HCT116 (cell line): ENCODE measurements around the gene KCNH5. TPM values are rescaled to one million over a fixed set of nuclear protein-coding genes. Genes with fewer than 3 reads are reported as not detected.

ENCODE experiments used
- ATAC-seq: fragments of 200-7000 bp; cut with Tn5 transposase; 2 replicates; pipeline ENCODE4 v1.9.1; 2020; ENCODE audit warnings: mild to moderate bottlenecking, moderate library complexity
- BruUV-seq: library from RNA; stranded (reverse); fragments of 400-500 nt; replicated peaks from 2 replicates; lab custom pipeline; 2021; lab: Mats Ljungman, UMichigan
- CTCF ChIA-PET: fragments of 300-600 bp; sonication (Branson Sonifier 250); formaldehyde crosslinking; loops from one replicate; lab custom pipeline; 2021; ENCODE audit warnings: antibody characterized with exemption; lab: Charles Lee
- POLR2A ChIA-PET: fragments of 300-600, 350-600 bp; sonication (Branson Sonifier 250); formaldehyde crosslinking; loops from one replicate; lab custom pipeline; 2021; ENCODE audit warnings: antibody characterized with exemption; lab: Charles Lee
- RAD21 ChIA-PET, 2 experiments: fragments of 300-600 bp; sonication (Branson Sonifier 250); formaldehyde crosslinking; loops; one replicate each; lab custom pipeline; 2023; ENCODE audit warnings: low total read pairs in 2 of 2; ENCODE audit not compliant: uncharacterized antibody in 2 of 2, unreplicated experiment in 2 of 2, low non-redundant PET in 1 of 2; lab: Charles Lee
- DNase-seq: peaks from one replicate; pipeline ENCODE4 v3.0.0-alpha.2; 2010; ENCODE audit warnings: low read depth, low spot score
- H2AFZ ChIP-seq: fragments of 200-600 bp; shearing (Covaris generic), sonication (generic); 2 replicates; pipeline ENCODE4 v1.6.1; 2017; ENCODE audit warnings: low read depth, mixed run types, mixed read lengths, antibody characterized with exemption, low read length; ENCODE audit not compliant: poor library complexity, severe bottlenecking
- H3K27ac ChIP-seq: 2 replicates; pipeline ENCODE4 v1.5.1; 2012; ENCODE audit warnings: low read depth, low read length
- H3K27me3 ChIP-seq: fragments of 200-600 bp; sonication (generic); 2 replicates; pipeline ENCODE4 v1.6.1; 2016; ENCODE audit warnings: mixed run types, low read length, mixed read lengths; ENCODE audit not compliant: insufficient read depth
- H3K36me3 ChIP-seq, 2 experiments: fragments of 200-500 bp in 1 of 2; fragments of 200-600 bp in 1 of 2; sonication (Bioruptor generic) in 1 of 2; sonication (generic) in 1 of 2; 2 replicates each; pipeline versions ENCODE4 v1.5.1 to v1.6.1; 2014 to 2016; ENCODE audit warnings: low read length in 2 of 2, inconsistent platforms in 1 of 2, mixed read lengths in 1 of 2, mixed run types in 1 of 2; ENCODE audit not compliant: insufficient read depth in 2 of 2, control insufficient read depth in 1 of 2
- H3K4me1 ChIP-seq, 2 experiments: fragments of 200-600 bp in 1 of 2; sonication (generic) in 1 of 2; 2 replicates each; pipeline versions ENCODE4 v1.5.1 to v1.6.1; 2012 to 2017; ENCODE audit warnings: low read length in 2 of 2, inconsistent platforms in 1 of 2, mild to moderate bottlenecking in 1 of 2, mixed read lengths in 1 of 2, mixed run types in 1 of 2, moderate library complexity in 1 of 2; ENCODE audit not compliant: insufficient read depth in 2 of 2, control insufficient read depth in 1 of 2
- H3K4me2 ChIP-seq: fragments of 200-600 bp; sonication (generic); 2 replicates; pipeline ENCODE4 v1.6.1; 2017; ENCODE audit warnings: mixed run types, low read length, mixed read lengths
- H3K4me3 ChIP-seq, 2 experiments: fragments of 200-600 bp in 1 of 2; sonication (generic) in 1 of 2; replicated peaks in 1 of 2; 2 replicates each; pipeline ENCODE4 v1.5.1; 2011 to 2016; ENCODE audit warnings: low read length in 2 of 2, control low read depth in 1 of 2, low read depth in 1 of 2, mild to moderate bottlenecking in 1 of 2, mixed read lengths in 1 of 2, mixed run types in 1 of 2
- H3K79me2 ChIP-seq: fragments of 200-600 bp; sonication (generic); 2 replicates; pipeline ENCODE4 v1.6.1; 2017; ENCODE audit warnings: mild to moderate bottlenecking, mixed run types, low read length, moderate library complexity, mixed read lengths; ENCODE audit not compliant: insufficient read depth
- H3K9ac ChIP-seq: fragments of 200-600 bp; sonication (generic); 2 replicates; pipeline ENCODE4 v1.6.1; 2016; ENCODE audit warnings: low read length, mixed read lengths
- H3K9me2 ChIP-seq: fragments of 200-600 bp; sonication (generic), shearing (Covaris generic); 2 replicates; pipeline ENCODE4 v1.6.1; 2017; ENCODE audit warnings: mixed run types, mild to moderate bottlenecking, moderate library complexity; ENCODE audit not compliant: insufficient read depth
- H3K9me3 ChIP-seq, 2 experiments: fragments of 200-500 bp in 1 of 2; fragments of 200-600 bp in 1 of 2; sonication (Bioruptor generic) in 1 of 2; sonication (generic) in 1 of 2; 2 replicates each; pipeline ENCODE4 v1.6.1; 2014 to 2017; ENCODE audit warnings: low read length in 2 of 2, mixed read lengths in 2 of 2, inconsistent platforms in 1 of 2, low read depth in 1 of 2, mild to moderate bottlenecking in 1 of 2, mixed run types in 1 of 2, moderate library complexity in 1 of 2; ENCODE audit not compliant: control insufficient read depth in 1 of 2, insufficient read depth in 1 of 2
- H4K20me1 ChIP-seq: fragments of 200-600 bp; sonication (generic), shearing (Covaris generic); 2 replicates; pipeline ENCODE4 v1.6.1; 2017; ENCODE audit warnings: mixed run types, mild to moderate bottlenecking, moderate library complexity; ENCODE audit not compliant: insufficient read depth
- CBX3 ChIP-seq: IDR thresholded peaks from 2 replicates; pipeline ENCODE4 v1.6.1; 2012; ENCODE audit warnings: low read depth
- CTCF ChIP-seq, 3 experiments: fragments of 200-600 bp in 1 of 3; sonication (generic) in 1 of 3; IDR thresholded peaks in 2 of 3; conservative IDR thresholded peaks in 1 of 3; 2 replicates each; pipeline ENCODE4 v1.5.1; 2012 to 2017; ENCODE audit warnings: low read depth in 2 of 3, low read length in 2 of 3, antibody characterized with exemption in 1 of 3, borderline replicate concordance in 1 of 3, control low read depth in 1 of 3, mild to moderate bottlenecking in 1 of 3, mixed read lengths in 1 of 3, mixed run types in 1 of 3, moderate library complexity in 1 of 3; ENCODE audit not compliant: insufficient read depth in 1 of 3
- EGR1 ChIP-seq: IDR thresholded peaks from 2 replicates; pipeline ENCODE4 v1.6.1; 2012; ENCODE audit warnings: low read depth
- EZH2 ChIP-seq: fragments of 200-600 bp; sonication (generic); IDR thresholded peaks from 2 replicates; pipeline ENCODE4 v1.6.1; 2017; ENCODE audit warnings: antibody characterized with exemption, mixed run types
- EZH2phosphoT487 ChIP-seq: fragments of 200-600 bp; IDR thresholded peaks from 2 replicates; pipeline ENCODE4 v1.6.1; 2018; ENCODE audit warnings: antibody characterized with exemption, borderline replicate concordance
- JUND ChIP-seq: IDR thresholded peaks from 2 replicates; pipeline ENCODE4 v1.6.1; 2012
- MAX ChIP-seq: IDR thresholded peaks from 2 replicates; pipeline ENCODE4 v1.6.1; 2012
- POLR2AphosphoS5 ChIP-seq: IDR thresholded peaks from 2 replicates; pipeline ENCODE4 v1.6.1; 2011; ENCODE audit warnings: mild to moderate bottlenecking, low read depth, low read length, moderate library complexity
- SP1 ChIP-seq: IDR thresholded peaks from 2 replicates; pipeline ENCODE4 v1.6.1; 2012; ENCODE audit warnings: low read depth
- SRF ChIP-seq: IDR thresholded peaks from 2 replicates; pipeline ENCODE4 v1.6.1; 2012; ENCODE audit warnings: low read depth
- ZBTB33 ChIP-seq: IDR thresholded peaks from 2 replicates; pipeline ENCODE4 v1.6.1; 2011; ENCODE audit warnings: mild to moderate bottlenecking, low read length, moderate library complexity; ENCODE audit not compliant: insufficient replicate concordance; ENCODE audit errors: extremely low read depth
- ZFX ChIP-seq: fragments of 450-650 bp; IDR thresholded peaks from 2 replicates; pipeline ENCODE4 v1.6.1; 2017
- intact Hi-C: fragments of 100-400 bp; cut with micrococcal nuclease; formaldehyde crosslinking; loops from 2 replicates; pipeline ENCODE4 v1.10.0; 2022
- total RNA-seq: library from RNA; stranded (reverse); gene quantifications from one replicate; pipeline ENCODE4 v1.2.1, GENCODE V29; 2021; ENCODE audit not compliant: unreplicated experiment

The KCNH5 gene
- total RNA-seq, 1 experiment from 2014 or later, result not detected

GRCh38 chr14:63030113-63030512, 15.1 kb downstream of the KCNH5 start:
- intact Hi-C loops, result no loop called here
- no peaks in the 10 kb centered on the region for H3K9me3 ChIP-seq
- H2AFZ ChIP-seq, result no peak overlapping the region
- no peaks in the 10 kb centered on the region for H3K36me3 ChIP-seq
- no TSS peak for BruUV-seq
- H3K9me2 ChIP-seq, result no peaks in the 10 kb centered on the region
- POLR2A ChIA-PET, result no interaction called here
- DNase-seq (no peak), ATAC-seq (no peak)
- H3K27me3 ChIP-seq, result no peaks in the 10 kb centered on the region
- no peaks in the 10 kb centered on the region for H3K4me1 ChIP-seq
- H3K4me3 ChIP-seq, result no peak overlapping the region
- TF ChIP-seq SRF (no peak), MAX (no peak), ZFX (no peak), CTCF (IDR thresholded peaks at IDR 0.05 in 2 of 3, conservative IDR thresholded peaks at IDR 0.05 in 1 of 3; ENCODE audit: borderline replicate concordance in 1 of 3, insufficient read depth in 1 of 3, low read depth in 2 of 3, low read length in 2 of 3) (no peak), EZH2 (no peak), ZBTB33 (no peak), CBX3 (no peak), POLR2AphosphoS5 (no peak), EGR1 (no peak), JUND (no peak), SP1 (no peak), EZH2phosphoT487 (no peak)
- CTCF ChIA-PET, result no interaction called here
- H4K20me1 ChIP-seq, result no peaks in the 10 kb centered on the region
- H3K4me2 ChIP-seq, result no peak overlapping the region
- RAD21 ChIA-PET, result no interaction called here
- no peak overlapping the region for H3K27ac ChIP-seq
- H3K9ac ChIP-seq, result no peak overlapping the region
- H3K79me2 ChIP-seq, result no peaks in the 10 kb centered on the region
